ENCODE measurements around the gene PIP5K1B. TPM values are rescaled to one million over a fixed set of nuclear protein-coding genes. Genes with fewer than 3 reads are reported as not detected.

The PIP5K1B gene
- total and polyA plus RNA-seq, 2 experiments from 2014 or later: 3.7 to 10.2 TPM

GRCh38 chr9:68974431-68974830 is 269.4 kb downstream of the PIP5K1B start:
- 87% methylated on average over 5 of the region's 5 CpGs for WGBS (ENCODE audit: low lambda C conversion rate, missing lambda C conversion rate)
- DNase-seq (ENCODE audit: low spot score): no peak

GRCh38 chr9:68974901-68975300 is 269.9 kb downstream of the PIP5K1B start:
- H3K79me2 ChIP-seq: no peaks in the 10 kb centered on the region
- peaks cover 20% of the 10 kb centered on the region for H3K4me1 ChIP-seq (ENCODE audit: insufficient read depth)
- no peaks in the 10 kb centered on the region for H3K9me3 ChIP-seq (ENCODE audit: low read depth)
- 93% methylated on average over 3 of the region's 3 CpGs for WGBS (ENCODE audit: low lambda C conversion rate, missing lambda C conversion rate)
- TF ChIP-seq EZH2phosphoT487 (IDR thresholded peaks at IDR 0.05; ENCODE audit: low read depth, severe bottlenecking, unreplicated experiment) (no peak), CTCF (IDR thresholded peaks at IDR 0.05; ENCODE audit: poor library complexity) (no peak), EZH2 (IDR thresholded peaks at IDR 0.05; ENCODE audit: borderline replicate concordance) (no peak)
- H3K27ac ChIP-seq: peak overlapping the region; percentile 75
- no peak overlapping the region for H2AFZ ChIP-seq
- DNase-seq (ENCODE audit: low spot score): no peak
- H4K20me1 ChIP-seq (ENCODE audit: insufficient read depth, poor library complexity, severe bottlenecking): no peaks in the 10 kb centered on the region
- H3K4me3 ChIP-seq: no peak overlapping the region
- peak overlapping the region; percentile 41 for H3K4me2 ChIP-seq
- H3K9me2 ChIP-seq (replicated peaks; ENCODE audit: insufficient read depth): no peaks in the 10 kb centered on the region
- no peaks in the 10 kb centered on the region for H3K36me3 ChIP-seq (replicated peaks; ENCODE audit: insufficient read depth, low read depth)
- H3K27me3 ChIP-seq: no peaks in the 10 kb centered on the region

More at GRCh38 chr9:68974431-68974830, 269.4 kb downstream of the PIP5K1B start:
- H3K4me2 ChIP-seq: peak overlapping the region; percentile 41
- H3K27ac ChIP-seq: peak overlapping the region; percentile 75
- H3K9me3 ChIP-seq (ENCODE audit: low read depth): no peaks in the 10 kb centered on the region
- H3K4me3 ChIP-seq: no peak overlapping the region
- H3K79me2 ChIP-seq: no peaks in the 10 kb centered on the region
- H3K36me3 ChIP-seq (replicated peaks; ENCODE audit: insufficient read depth, low read depth): no peaks in the 10 kb centered on the region
- no peak overlapping the region for H2AFZ ChIP-seq
- H3K4me1 ChIP-seq (ENCODE audit: insufficient read depth): peaks cover 20% of the 10 kb centered on the region
- H3K27me3 ChIP-seq: no peaks in the 10 kb centered on the region
- no peaks in the 10 kb centered on the region for H3K9me2 ChIP-seq (replicated peaks; ENCODE audit: insufficient read depth)
- H4K20me1 ChIP-seq (ENCODE audit: insufficient read depth, poor library complexity, severe bottlenecking): no peaks in the 10 kb centered on the region
- TF ChIP-seq EZH2phosphoT487 (IDR thresholded peaks at IDR 0.05; ENCODE audit: low read depth, severe bottlenecking, unreplicated experiment): no peak
- TF ChIP-seq EZH2 (IDR thresholded peaks at IDR 0.05; ENCODE audit: borderline replicate concordance): no peak
- TF ChIP-seq CTCF (IDR thresholded peaks at IDR 0.05; ENCODE audit: poor library complexity): no peak

GRCh38 chr9:68975365-68976043 is 270.5 kb downstream of the PIP5K1B start:
- no peak overlapping the region for H2AFZ ChIP-seq
- H3K9me2 ChIP-seq (replicated peaks; ENCODE audit: insufficient read depth): no peaks in the 10 kb centered on the region
- peak overlapping the region; percentile 75 for H3K27ac ChIP-seq
- H3K4me2 ChIP-seq: peak overlapping the region; percentile 41
- H3K36me3 ChIP-seq (replicated peaks; ENCODE audit: insufficient read depth, low read depth): no peaks in the 10 kb centered on the region
- TF ChIP-seq EZH2phosphoT487 (IDR thresholded peaks at IDR 0.05; ENCODE audit: low read depth, severe bottlenecking, unreplicated experiment): no peak
- no peak for TF ChIP-seq CTCF (IDR thresholded peaks at IDR 0.05; ENCODE audit: poor library complexity)
- TF ChIP-seq EZH2 (IDR thresholded peaks at IDR 0.05; ENCODE audit: borderline replicate concordance): no peak
- no peaks in the 10 kb centered on the region for H3K27me3 ChIP-seq
- no peaks in the 10 kb centered on the region for H3K9me3 ChIP-seq (ENCODE audit: low read depth)
- WGBS (ENCODE audit: low lambda C conversion rate, missing lambda C conversion rate): 56% methylated on average over 5 of the region's 5 CpGs
- H3K4me1 ChIP-seq (ENCODE audit: insufficient read depth): peaks cover 25% of the 10 kb centered on the region
- no peaks in the 10 kb centered on the region for H4K20me1 ChIP-seq (ENCODE audit: insufficient read depth, poor library complexity, severe bottlenecking)
- no peak overlapping the region for H3K4me3 ChIP-seq
- no peak for DNase-seq (ENCODE audit: low spot score)
- H3K79me2 ChIP-seq: no peaks in the 10 kb centered on the region

Data from hepatocyte (in vitro differentiated cells).